Measurements from ENCODE around the gene NCKAP5. TPM values are rescaled to one million over a fixed set of nuclear protein-coding genes. Genes with fewer than 3 reads are reported as not detected.

NCKAP5 gene
- total and polyA plus RNA-seq, 2 of the 8 experiments (the other 6 are each of a cell fraction or from before 2014, with no cell fraction given): 0.27 to 0.86 TPM

- no peak overlapping the region for H3K18ac ChIP-seq (ENCODE audit: extremely low read depth, low read length)
- H3K79me1 ChIP-seq (ENCODE audit: low read depth, low read length): no peaks in the 10 kb centered on the region
- no peak overlapping the region for H3K23ac ChIP-seq (ENCODE audit: insufficient read length)
- CTCF ChIA-PET (ENCODE audit: partially characterized antibody): no interaction called here
- no peaks in the 10 kb centered on the region for H3K79me2 ChIP-seq (ENCODE audit: control insufficient read depth in 1 of 2, insufficient read depth in 2 of 2, low read length in 2 of 2)
- H3K36me3 ChIP-seq (ENCODE audit: control insufficient read depth in 2 of 4, insufficient read depth in 4 of 4, low read length in 3 of 4): no peaks in the 10 kb centered on the region
- no peak overlapping the region for H3K4me2 ChIP-seq (ENCODE audit: insufficient read depth in 1 of 2, low read depth in 2 of 2, low read length in 2 of 2)
- no peak overlapping the region for H3K4me3 ChIP-seq (ENCODE audit: extremely low read depth in 1 of 4, insufficient read depth in 2 of 4, low read depth in 3 of 4, low read length in 4 of 4)
- POLR2A ChIA-PET (ENCODE audit: partially characterized antibody): no interaction called here
- H2BK20ac ChIP-seq (ENCODE audit: low read length): no peak overlapping the region
- no peak overlapping the region for H3K14ac ChIP-seq (ENCODE audit: insufficient read length)
- H3K9ac ChIP-seq (replicated peaks in 1 of 4; ENCODE audit: extremely low read depth in 1 of 4, low read depth in 3 of 4, low read length in 3 of 4): no peak overlapping the region; a peak in 1 of 7 replicates
- 88% methylated on average over 4 of the region's 4 CpGs; no CpG with 5 or more reads in 1 of the 2 experiments for WGBS, 2 experiments (ENCODE audit: extremely low coverage in 1 of 2, insufficient coverage in 1 of 2, insufficient read length in 1 of 2, insufficient replicate concordance in 2 of 2, low coverage in 1 of 2, low lambda C conversion rate in 2 of 2, missing lambda C conversion rate in 1 of 2)
- no peak overlapping the region for H2BK5ac ChIP-seq (ENCODE audit: low read depth, low read length)
- H4K20me1 ChIP-seq (replicated peaks in 1 of 2; ENCODE audit: control insufficient read depth in 1 of 2, insufficient read depth in 2 of 2, low read length in 2 of 2): no peaks in the 10 kb centered on the region
- FAIRE-seq (no peak), DNase-seq (ENCODE audit: low read depth in 1 of 2, low spot score in 2 of 2) (no peak)
- no peak overlapping the region for H2AFZ ChIP-seq (ENCODE audit: low read length)
- no peak overlapping the region for H2BK15ac ChIP-seq (ENCODE audit: low read length)
- H3K23me2 ChIP-seq (ENCODE audit: low read depth, low read length): no peaks in the 10 kb centered on the region; the same call in 1 of the 2 replicates
- H3K27ac ChIP-seq (ENCODE audit: low read depth, low read length): no peak overlapping the region
- peaks cover 0 to 2% (median 0%) of the 10 kb centered on the region in 4 experiments; a peak in 1 of 7 replicates for H3K4me1 ChIP-seq (replicated peaks in 1 of 4; ENCODE audit: control insufficient read depth in 3 of 4, insufficient read depth in 4 of 4, low read length in 3 of 4)
- no peak overlapping the region for H4K5ac ChIP-seq (ENCODE audit: insufficient read length, low read depth, low read length)
- no peak overlapping the region for H2BK120ac ChIP-seq (replicated peaks; ENCODE audit: low read depth, low read length)
- H2BK12ac ChIP-seq (ENCODE audit: low read depth, low read length): no peak overlapping the region
- no peaks in the 10 kb centered on the region for H3K27me3 ChIP-seq (replicated peaks in 1 of 4; ENCODE audit: control insufficient read depth in 3 of 4, extremely low read depth in 1 of 4, insufficient read depth in 3 of 4, low read length in 3 of 4)
- H3K56ac ChIP-seq (replicated peaks; ENCODE audit: insufficient read length, low read depth, low read length): no peak overlapping the region
- no peak overlapping the region for H2AK5ac ChIP-seq (ENCODE audit: low read depth, low read length)
- H3K4ac ChIP-seq (replicated peaks; ENCODE audit: insufficient read length, low read depth, low read length): no peak overlapping the region
- H4K8ac ChIP-seq (ENCODE audit: extremely low read depth, insufficient read depth, low read length): no peak overlapping the region
- no peaks in the 10 kb centered on the region for H3K9me3 ChIP-seq (ENCODE audit: insufficient read depth in 2 of 2, low read depth in 1 of 2, low read length in 1 of 2)
- no peak overlapping the region for H4K91ac ChIP-seq (replicated peaks; ENCODE audit: insufficient read length, low read length)
- TF ChIP-seq CTCF (IDR thresholded peaks at IDR 0.05; ENCODE audit: control extremely low read depth in 1 of 3, insufficient read depth in 1 of 3, low read depth in 1 of 3, low read length in 3 of 3) (no peak), EZH2 (IDR thresholded peaks at IDR 0.05; ENCODE audit: low read depth, low read length, severe bottlenecking) (no peak), ATF3 (IDR thresholded peaks at IDR 0.05; ENCODE audit: insufficient read depth, low read depth, low read length) (no peak), BACH1 (IDR thresholded peaks at IDR 0.05; ENCODE audit: low read length) (no peak), JUN (IDR thresholded peaks at IDR 0.05; ENCODE audit: low read depth, low read length) (no peak), YY1 (IDR thresholded peaks at IDR 0.05; ENCODE audit: low read depth, low read length) (no peak), CHD2 (IDR thresholded peaks at IDR 0.05; ENCODE audit: low read length) (no peak), EGR1 (IDR thresholded peaks at IDR 0.05; ENCODE audit: borderline replicate concordance, low read depth, low read length) (no peak), EP300 (IDR thresholded peaks at IDR 0.05; ENCODE audit: borderline replicate concordance in 1 of 2, low read depth in 2 of 2, low read length in 2 of 2) (no peak), CTBP2 (IDR thresholded peaks at IDR 0.05; ENCODE audit: borderline replicate concordance, insufficient read depth, insufficient read length, low read length) (no peak)
Measured at GRCh38 chr2:133362061-133362476, 206.2 kb downstream of the NCKAP5 start.
